A549 (cell line): ENCODE data around the gene CHCHD6. TPM values are rescaled to one million over a fixed set of nuclear protein-coding genes. Genes with fewer than 3 reads are reported as not detected.

Experiments
- ATAC-seq, 2 experiments: fragments of 200-7000 bp in 1 of 2; fragments of >200 bp in 1 of 2; cut with Nextera tagmentation in 1 of 2; cut with Tn5 transposase in 1 of 2; 3 replicates each; pipeline versions ENCODE4 v1.8.0 to v1.9.1; 2018 to 2020; ENCODE audit warnings: mild to moderate bottlenecking in 1 of 2, moderate library complexity in 1 of 2
- CTCF ChIA-PET: fragments of 300-600 bp; sonication (Branson Sonifier 250); formaldehyde crosslinking; extraction: SDS; loops from one replicate; lab custom pipeline; 2021; ENCODE audit warnings: antibody characterized with exemption, inconsistent platforms; lab: Yijun Ruan, JAX
- POLR2A ChIA-PET: fragments of 350-600 bp; formaldehyde crosslinking; extraction: SDS; loops from one replicate; lab custom pipeline; 2021; ENCODE audit warnings: antibody characterized with exemption, inconsistent platforms; lab: Yijun Ruan, JAX
- DNase-seq, 2 experiments: peaks; one replicate each; pipeline versions ENCODE4 v3.0.0 to v3.0.0-alpha.2; 2011 to 2016; ENCODE audit warnings: low read depth in 1 of 2, low spot score in 1 of 2
- FAIRE-seq: peaks from 2 replicates; lab custom pipeline; 2011; peaks lifted over from hg19 to GRCh38; lab: Jason Lieb, UNC
- H3K27ac ChIP-seq, 2 experiments: fragments of >200 bp; sonication (Bioruptor Twin); formaldehyde crosslinking; 3 replicates each; pipeline ENCODE4 v1.5.1; 2016 to 2017
- H3K4me1 ChIP-seq: fragments of >200 bp; sonication (Bioruptor Twin); formaldehyde crosslinking; 3 replicates; pipeline ENCODE4 v1.6.1; 2016
- H3K4me2 ChIP-seq: fragments of >200 bp; sonication (Bioruptor Twin); formaldehyde crosslinking; 3 replicates; pipeline ENCODE4 v1.6.1; 2016
- H3K4me3 ChIP-seq: fragments of >200 bp; sonication (Bioruptor Twin); formaldehyde crosslinking; 3 replicates; pipeline ENCODE4 v1.5.1; 2016
- H3K9me3 ChIP-seq: fragments of >200 bp; sonication (Bioruptor Twin); formaldehyde crosslinking; 3 replicates; pipeline ENCODE4 v1.6.1; 2016
- BHLHE40 ChIP-seq: IDR thresholded peaks from 2 replicates; pipeline ENCODE4 v1.6.1; 2012; ENCODE audit warnings: low read depth, low read length, inconsistent platforms
- CEBPB ChIP-seq, 2 experiments: fragments of >200 bp in 1 of 2; sonication (Bioruptor Twin) in 1 of 2; formaldehyde crosslinking in 1 of 2; IDR thresholded peaks; 2 replicates each; pipeline ENCODE4 v1.6.1; 2012 to 2016
- CHD2 ChIP-seq: fragments of 150-350 bp; IDR thresholded peaks from 2 replicates; pipeline ENCODE4 v1.6.1; 2014; ENCODE audit warnings: low read length; ENCODE audit not compliant: partially characterized antibody
- CHD4 ChIP-seq: fragments of 200-600 bp; sonication (generic); IDR thresholded peaks from 2 replicates; pipeline ENCODE4 v1.6.1; 2016; ENCODE audit warnings: antibody characterized with exemption, mild to moderate bottlenecking, borderline replicate concordance
- EHF ChIP-seq: fragments of 250-450 bp; sonication (Bioruptor Pico); IDR thresholded peaks from 2 replicates; pipeline ENCODE4 v1.5.0; 2020; ENCODE audit warnings: mild to moderate bottlenecking
- EHMT2 ChIP-seq: fragments of 200-600 bp; sonication (generic); IDR thresholded peaks from 2 replicates; pipeline ENCODE4 v1.6.1; 2016; ENCODE audit warnings: antibody characterized with exemption, low read depth, mild to moderate bottlenecking, moderate library complexity
- EP300 ChIP-seq, 2 experiments: fragments of >200 bp; sonication (Bioruptor Twin); formaldehyde crosslinking; IDR thresholded peaks; 2 replicates in 1 of 2; 3 replicates in 1 of 2; pipeline ENCODE4 v1.6.1; 2016 to 2017
- HDAC2 ChIP-seq: fragments of 200-600 bp; sonication (generic); IDR thresholded peaks from 2 replicates; pipeline ENCODE4 v1.6.1; 2016
- HOXB13 ChIP-seq: fragments of 250-450 bp; sonication (Bioruptor Pico); IDR thresholded peaks from 2 replicates; pipeline ENCODE4 v1.5.0; 2020; ENCODE audit warnings: low read depth, mild to moderate bottlenecking, moderate library complexity
- JUN ChIP-seq, 2 experiments: fragments of >200 bp; sonication (Bioruptor Twin); formaldehyde crosslinking; IDR thresholded peaks; 2 replicates in 1 of 2; 3 replicates in 1 of 2; pipeline ENCODE4 v1.6.1; 2016 to 2017
- JUNB ChIP-seq: fragments of >200 bp; sonication (Bioruptor Twin); formaldehyde crosslinking; IDR thresholded peaks from 2 replicates; pipeline ENCODE4 v1.6.1; 2016
- KDM1A ChIP-seq: fragments of 200-600 bp; sonication (generic); IDR thresholded peaks from 2 replicates; pipeline ENCODE4 v1.6.1; 2016; ENCODE audit warnings: low read depth, mild to moderate bottlenecking
- MAFK ChIP-seq: fragments of 450-650 bp; IDR thresholded peaks from 2 replicates; pipeline ENCODE4 v1.6.1; 2014; ENCODE audit not compliant: partially characterized antibody
- MAZ ChIP-seq: fragments of 150-350 bp; IDR thresholded peaks from 2 replicates; pipeline ENCODE4 v1.6.1; 2014; ENCODE audit warnings: antibody characterized with exemption, low read depth, low read length, borderline replicate concordance
- MYC ChIP-seq: IDR thresholded peaks from 2 replicates; pipeline ENCODE4 v1.6.1; 2012; ENCODE audit warnings: mild to moderate bottlenecking, inconsistent platforms, low read length, improper control_type of control experiment, borderline replicate concordance
- NFE2L2 ChIP-seq: fragments of 150-350 bp; conservative IDR thresholded peaks from 2 replicates; pipeline ENCODE4 v1.6.1; 2014; ENCODE audit warnings: low read length
- NR3C1 ChIP-seq: fragments of >200 bp; sonication (Bioruptor Twin); formaldehyde crosslinking; IDR thresholded peaks from 3 replicates; pipeline ENCODE4 v1.6.1; 2017
- POLR2AphosphoS2 ChIP-seq: conservative IDR thresholded peaks from 2 replicates; pipeline ENCODE4 v1.6.1; 2012; ENCODE audit warnings: low read length, improper control_type of control experiment, inconsistent platforms
- RAD21 ChIP-seq, 2 experiments: fragments of >200 bp in 1 of 2; sonication (Bioruptor Twin) in 1 of 2; formaldehyde crosslinking in 1 of 2; IDR thresholded peaks in 1 of 2; conservative IDR thresholded peaks in 1 of 2; 2 replicates in 1 of 2; 3 replicates in 1 of 2; pipeline ENCODE4 v1.6.1; 2012 to 2018; ENCODE audit warnings: inconsistent platforms in 1 of 2
- REST ChIP-seq: fragments of 200-600 bp; sonication (generic); IDR thresholded peaks from 2 replicates; pipeline ENCODE4 v1.6.1; 2016; ENCODE audit warnings: antibody characterized with exemption, mild to moderate bottlenecking, moderate library complexity
- RNF2 ChIP-seq: fragments of 200-600 bp; sonication (generic); IDR thresholded peaks from 2 replicates; pipeline ENCODE4 v1.6.1; 2016; ENCODE audit warnings: low read depth, mild to moderate bottlenecking, antibody characterized with exemption, moderate library complexity, borderline replicate concordance
- SREBF2 ChIP-seq: fragments of 450-650 bp; IDR thresholded peaks from 2 replicates; pipeline ENCODE4 v1.6.1; 2014; ENCODE audit warnings: mild to moderate bottlenecking, moderate library complexity
- TFCP2L1 ChIP-seq: fragments of 250-450 bp; sonication (Bioruptor Pico); IDR thresholded peaks from 2 replicates; pipeline ENCODE4 v1.5.0; 2021; ENCODE audit warnings: mild to moderate bottlenecking
- TP53 ChIP-seq: fragments of 250-450 bp; sonication (Bioruptor Pico); IDR thresholded peaks from 2 replicates; pipeline ENCODE4 v1.5.0; 2021; ENCODE audit warnings: mild to moderate bottlenecking, moderate library complexity
- ZC3H11A ChIP-seq: fragments of 450-650 bp; IDR thresholded peaks from 2 replicates; pipeline ENCODE4 v1.6.1; 2014; ENCODE audit warnings: antibody characterized with exemption, mild to moderate bottlenecking
- ZNF302 ChIP-seq: fragments of 250-450 bp; sonication (Bioruptor Pico); IDR thresholded peaks from 2 replicates; pipeline ENCODE4 v1.9.0; 2021; ENCODE audit warnings: inconsistent platforms, mild to moderate bottlenecking, moderate library complexity
- WGBS: methylation state at CpG from one replicate; pipeline ENCODE4 v1.1.6; 2017; ENCODE audit errors: missing lambda C conversion rate; 5-methylcytosine and 5-hydroxymethylcytosine counted together
- polyA plus RNA-seq, 4 experiments: library from polyadenylated mRNA; depleted of rRNA in 3 of 4; stranded (reverse); fragments of >200 nt; fragmentation: RNase III in 1 of 4; extraction: RNeasy Plus Mini Kit Qiagen cat#74134 plus additional on column Dnase treatment in 1 of 4; gene quantifications; 2 replicates in 3 of 4; 3 replicates in 1 of 4; pipeline ENCODE4 v1.2.3, GENCODE V29; 2011 to 2017
- TF ChIP-seq, protein P1 (sequence below): IDR thresholded peaks from 2 replicates; pipeline ENCODE4 v1.6.1; 2012
- TF ChIP-seq, protein P2 (sequence below): fragments of >200 bp; sonication (Bioruptor Twin); formaldehyde crosslinking; IDR thresholded peaks from 3 replicates; pipeline ENCODE4 v1.5.1; 2016
- TF ChIP-seq, protein P3 (sequence below): fragments of >200 bp; sonication (Bioruptor Twin); formaldehyde crosslinking; IDR thresholded peaks from 2 replicates; pipeline ENCODE4 v1.6.1; 2016
- TF ChIP-seq, protein P4 (sequence below): IDR thresholded peaks from 2 replicates; pipeline ENCODE4 v1.6.1; 2012; ENCODE audit warnings: low read depth, borderline replicate concordance

The CHCHD6 gene
- polyA plus RNA-seq, 2 of the 4 experiments (the other 2 are of a cell fraction) = 15.0 to 18.1 TPM

DNA sequence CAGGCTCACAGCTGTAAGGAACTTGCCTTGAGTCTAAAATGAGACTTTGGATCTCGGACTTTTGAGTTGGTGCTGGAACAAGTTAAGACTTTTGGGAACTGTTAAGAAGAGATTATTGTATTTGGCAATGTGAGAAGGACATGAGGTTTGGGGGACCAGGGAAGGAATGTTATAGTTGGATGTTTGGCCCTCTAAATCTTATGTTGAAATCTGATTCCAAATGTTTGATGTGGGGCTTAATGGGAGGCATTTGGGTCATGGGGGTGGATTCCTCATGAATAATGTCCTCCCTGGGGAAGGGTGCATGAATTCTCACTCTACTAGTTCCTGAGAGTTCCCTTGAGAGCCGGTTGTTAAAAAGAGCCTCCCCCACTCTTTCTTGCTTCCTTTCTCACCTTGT is 18.5 kb upstream of the CHCHD6 start:
- DNase-seq (no peak), FAIRE-seq (no peak), ATAC-seq (no peak)
- ChIA-PET CTCF (interaction anchor here (1.9 kb wide), 1 partner anchor 67 kb away, joined by 5 read pairs; no protein-coding TSS in a partner anchor), POLR2A (no interaction called here)
- H3K9me3 ChIP-seq = no peaks in the 10 kb centered on the region
- H3K4me2 ChIP-seq = no peak overlapping the region
- H3K4me1 ChIP-seq = no peaks in the 10 kb centered on the region
- 60% methylated on average over 2 of the region's 2 CpGs for WGBS
- no peak for TF ChIP-seq CHD2
- no peak for TF ChIP-seq JUN (IDR thresholded peaks at IDR 0.05)
- no peak for TF ChIP-seq CEBPB (IDR thresholded peaks at IDR 0.05)
- no peak for TF ChIP-seq REST
- TF ChIP-seq POLR2AphosphoS2 = no peak
- TF ChIP-seq, protein P1, sequence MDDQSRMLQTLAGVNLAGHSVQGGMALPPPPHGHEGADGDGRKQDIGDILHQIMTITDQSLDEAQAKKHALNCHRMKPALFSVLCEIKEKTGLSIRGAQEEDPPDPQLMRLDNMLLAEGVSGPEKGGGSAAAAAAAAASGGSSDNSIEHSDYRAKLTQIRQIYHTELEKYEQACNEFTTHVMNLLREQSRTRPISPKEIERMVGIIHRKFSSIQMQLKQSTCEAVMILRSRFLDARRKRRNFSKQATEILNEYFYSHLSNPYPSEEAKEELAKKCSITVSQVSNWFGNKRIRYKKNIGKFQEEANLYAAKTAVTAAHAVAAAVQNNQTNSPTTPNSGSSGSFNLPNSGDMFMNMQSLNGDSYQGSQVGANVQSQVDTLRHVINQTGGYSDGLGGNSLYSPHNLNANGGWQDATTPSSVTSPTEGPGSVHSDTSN = no peak
- TF ChIP-seq RNF2 = no peak
- TF ChIP-seq, protein P2, sequence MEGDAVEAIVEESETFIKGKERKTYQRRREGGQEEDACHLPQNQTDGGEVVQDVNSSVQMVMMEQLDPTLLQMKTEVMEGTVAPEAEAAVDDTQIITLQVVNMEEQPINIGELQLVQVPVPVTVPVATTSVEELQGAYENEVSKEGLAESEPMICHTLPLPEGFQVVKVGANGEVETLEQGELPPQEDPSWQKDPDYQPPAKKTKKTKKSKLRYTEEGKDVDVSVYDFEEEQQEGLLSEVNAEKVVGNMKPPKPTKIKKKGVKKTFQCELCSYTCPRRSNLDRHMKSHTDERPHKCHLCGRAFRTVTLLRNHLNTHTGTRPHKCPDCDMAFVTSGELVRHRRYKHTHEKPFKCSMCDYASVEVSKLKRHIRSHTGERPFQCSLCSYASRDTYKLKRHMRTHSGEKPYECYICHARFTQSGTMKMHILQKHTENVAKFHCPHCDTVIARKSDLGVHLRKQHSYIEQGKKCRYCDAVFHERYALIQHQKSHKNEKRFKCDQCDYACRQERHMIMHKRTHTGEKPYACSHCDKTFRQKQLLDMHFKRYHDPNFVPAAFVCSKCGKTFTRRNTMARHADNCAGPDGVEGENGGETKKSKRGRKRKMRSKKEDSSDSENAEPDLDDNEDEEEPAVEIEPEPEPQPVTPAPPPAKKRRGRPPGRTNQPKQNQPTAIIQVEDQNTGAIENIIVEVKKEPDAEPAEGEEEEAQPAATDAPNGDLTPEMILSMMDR = no peak
- TF ChIP-seq TFCP2L1 = no peak
- no peak for TF ChIP-seq KDM1A
- no peak for TF ChIP-seq MAZ
- no peak for TF ChIP-seq RAD21 (conservative IDR thresholded peaks at IDR 0.05 in 1 of 2, IDR thresholded peaks at IDR 0.05 in 1 of 2)
- no peak for TF ChIP-seq TP53 (CRISPR knock-in tag)
- no peak for TF ChIP-seq CHD4
- no peak for TF ChIP-seq ZNF302 (CRISPR knock-in tag)
- no peak for TF ChIP-seq JUNB
- no peak for TF ChIP-seq EHMT2
- TF ChIP-seq MAFK = no peak
- no peak for TF ChIP-seq BHLHE40
- no peak overlapping the region for H3K4me3 ChIP-seq
- H3K27ac ChIP-seq = no peak overlapping the region

- no peaks in the 10 kb centered on the region for H3K4me1 ChIP-seq
- H3K4me2 ChIP-seq = no peak overlapping the region
- no peak for ATAC-seq
- H3K4me3 ChIP-seq = no peak overlapping the region
- TF ChIP-seq MYC (no peak), JUN (IDR thresholded peaks at IDR 0.05) (no peak), NFE2L2 (no peak), EHMT2 (no peak), EP300 (IDR thresholded peaks at IDR 0.05) (no peak), SREBF2 (no peak), RNF2 (no peak), HOXB13 (CRISPR knock-in tag) (no peak), ZC3H11A (no peak), CEBPB (IDR thresholded peaks at IDR 0.05) (no peak), HDAC2 (no peak), NR3C1 (no peak), EHF (CRISPR knock-in tag) (no peak)
- TF ChIP-seq, protein P3, sequence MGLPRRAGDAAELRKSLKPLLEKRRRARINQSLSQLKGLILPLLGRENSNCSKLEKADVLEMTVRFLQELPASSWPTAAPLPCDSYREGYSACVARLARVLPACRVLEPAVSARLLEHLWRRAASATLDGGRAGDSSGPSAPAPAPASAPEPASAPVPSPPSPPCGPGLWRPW = no peak
- TF ChIP-seq, protein P4, sequence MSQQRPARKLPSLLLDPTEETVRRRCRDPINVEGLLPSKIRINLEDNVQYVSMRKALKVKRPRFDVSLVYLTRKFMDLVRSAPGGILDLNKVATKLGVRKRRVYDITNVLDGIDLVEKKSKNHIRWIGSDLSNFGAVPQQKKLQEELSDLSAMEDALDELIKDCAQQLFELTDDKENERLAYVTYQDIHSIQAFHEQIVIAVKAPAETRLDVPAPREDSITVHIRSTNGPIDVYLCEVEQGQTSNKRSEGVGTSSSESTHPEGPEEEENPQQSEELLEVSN = no peak
- POLR2A ChIA-PET = no interaction called here
- 46% methylated on average over 4 of the region's 4 CpGs for WGBS
- CTCF ChIA-PET = interaction anchor here (0.9 to 1.2 kb wide), 2 partner anchors 11 to 12 kb away, joined by 3 read pairs; no protein-coding TSS in a partner anchor
- FAIRE-seq = no peak
- H3K9me3 ChIP-seq = no peaks in the 10 kb centered on the region
- H3K27ac ChIP-seq = no peak overlapping the region
- no peak for DNase-seq
Observed at GRCh38 chr3:126691765-126692164, 12.3 kb upstream of the CHCHD6 start.
